HEK293 (cell line): ENCODE data around the gene NLRP2B.
"Not testable (repeated sequence)": the region's sequence is repeated elsewhere in the genome, so short reads cannot be mapped to it uniquely, and the experiment has no call there.

Experiments
- HOXC10 ChIP-seq: sonication (generic); formaldehyde crosslinking; IDR thresholded peaks from 2 replicates; pipeline ENCODE4 v1.8.1; 2023; ENCODE audit warnings: mild to moderate bottlenecking, missing genetic modification reagents
- MYNN ChIP-seq: fragments of 450-650 bp; formaldehyde crosslinking; IDR thresholded peaks from 2 replicates; pipeline ENCODE4 v1.5.1; 2016; ENCODE audit warnings: missing biosample characterization, missing genetic modification characterization, borderline replicate concordance
- SALL2 ChIP-seq: fragments of 450-650 bp; formaldehyde crosslinking; IDR thresholded peaks from 2 replicates; pipeline ENCODE4 v1.5.0; 2017; ENCODE audit warnings: missing biosample characterization, mild to moderate bottlenecking, missing genetic modification characterization, borderline replicate concordance
- YY1 ChIP-seq: fragments of 450-650 bp; formaldehyde crosslinking; IDR thresholded peaks from 2 replicates; pipeline ENCODE4 v1.5.1; 2018; ENCODE audit warnings: missing biosample characterization, missing genetic modification characterization
- ZBTB7A ChIP-seq: fragments of 450-650 bp; formaldehyde crosslinking; IDR thresholded peaks from 2 replicates; pipeline ENCODE4 v1.5.1; 2016; ENCODE audit warnings: low read depth, missing biosample characterization, missing genetic modification characterization
- ZFHX2 ChIP-seq: fragments of 450-650 bp; formaldehyde crosslinking; conservative IDR thresholded peaks from 2 replicates; pipeline ENCODE4 v1.5.1; 2016; ENCODE audit warnings: missing biosample characterization, missing genetic modification characterization
- ZNF184 ChIP-seq: fragments of 450-650 bp; IDR thresholded peaks from 2 replicates; pipeline ENCODE4 v1.5.1; 2018; ENCODE audit warnings: missing biosample characterization, mild to moderate bottlenecking, missing genetic modification characterization
- ZNF214 ChIP-seq: fragments of 450-650 bp; formaldehyde crosslinking; IDR thresholded peaks from 2 replicates; pipeline ENCODE4 v1.5.1; 2017; ENCODE audit warnings: missing biosample characterization, mild to moderate bottlenecking, missing genetic modification characterization, borderline replicate concordance
- ZNF324 ChIP-seq: fragments of 450-650 bp; formaldehyde crosslinking; IDR thresholded peaks from 2 replicates; pipeline ENCODE4 v1.5.1; 2016; ENCODE audit warnings: missing biosample characterization, missing genetic modification characterization
- ZNF350 ChIP-seq: fragments of 450-650 bp; formaldehyde crosslinking; IDR thresholded peaks from 2 replicates; pipeline ENCODE4 v1.5.0; 2017; ENCODE audit warnings: missing biosample characterization, mild to moderate bottlenecking, missing genetic modification characterization
- ZNF561 ChIP-seq: fragments of 450-650 bp; IDR thresholded peaks from 2 replicates; pipeline ENCODE4 v1.5.1; 2018; ENCODE audit warnings: missing biosample characterization, missing genetic modification characterization, borderline replicate concordance
- ZNF792 ChIP-seq: fragments of 450-650 bp; formaldehyde crosslinking; IDR thresholded peaks from 2 replicates; pipeline ENCODE4 v1.5.1; 2016; ENCODE audit warnings: missing biosample characterization, missing genetic modification characterization
- TF ChIP-seq, protein P1 (sequence below): fragments of 450-650 bp; formaldehyde crosslinking; IDR thresholded peaks from 2 replicates; pipeline ENCODE4 v1.5.1; 2016; ENCODE audit warnings: missing biosample characterization, missing genetic modification characterization
- TF ChIP-seq, protein P2 (sequence below): fragments of 450-650 bp; formaldehyde crosslinking; IDR thresholded peaks from 2 replicates; pipeline ENCODE4 v1.5.1; 2016; ENCODE audit warnings: missing biosample characterization, missing genetic modification characterization

DNA sequence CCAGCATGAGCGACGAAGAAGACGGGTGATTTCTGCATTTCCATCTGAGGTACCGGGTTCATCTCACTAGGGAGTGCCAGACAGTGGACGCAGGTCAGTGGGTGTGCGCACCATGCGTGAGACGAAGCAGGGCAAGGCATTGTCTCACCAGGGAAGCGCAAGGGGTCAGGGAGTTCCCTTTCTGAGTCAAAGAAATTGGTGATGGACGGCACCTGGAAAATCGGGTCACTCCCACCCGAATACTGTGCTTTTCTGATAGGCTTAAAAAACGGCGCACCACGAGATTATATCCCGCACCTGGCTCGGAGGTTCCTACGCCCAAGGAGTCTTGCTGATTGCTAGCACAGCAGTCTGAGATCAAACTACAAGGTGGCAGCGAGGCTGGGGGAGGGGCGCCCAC lies 50.6 kb downstream of the NLRP2B start:
- not testable (repeated sequence) for TF ChIP-seq ZFHX2 (tag by site-specific recombination); YY1 (tag by site-specific recombination); ZNF792 (tag by site-specific recombination); ZNF214 (tag by site-specific recombination); ZNF561 (tag by site-specific recombination); HOXC10 (CRISPR knock-in tag); MYNN (tag by site-specific recombination); ZNF324 (tag by site-specific recombination); ZNF350 (tag by site-specific recombination); SALL2 (tag by site-specific recombination); ZNF184; ZBTB7A (tag by site-specific recombination)
- TF ChIP-seq, protein P1, sequence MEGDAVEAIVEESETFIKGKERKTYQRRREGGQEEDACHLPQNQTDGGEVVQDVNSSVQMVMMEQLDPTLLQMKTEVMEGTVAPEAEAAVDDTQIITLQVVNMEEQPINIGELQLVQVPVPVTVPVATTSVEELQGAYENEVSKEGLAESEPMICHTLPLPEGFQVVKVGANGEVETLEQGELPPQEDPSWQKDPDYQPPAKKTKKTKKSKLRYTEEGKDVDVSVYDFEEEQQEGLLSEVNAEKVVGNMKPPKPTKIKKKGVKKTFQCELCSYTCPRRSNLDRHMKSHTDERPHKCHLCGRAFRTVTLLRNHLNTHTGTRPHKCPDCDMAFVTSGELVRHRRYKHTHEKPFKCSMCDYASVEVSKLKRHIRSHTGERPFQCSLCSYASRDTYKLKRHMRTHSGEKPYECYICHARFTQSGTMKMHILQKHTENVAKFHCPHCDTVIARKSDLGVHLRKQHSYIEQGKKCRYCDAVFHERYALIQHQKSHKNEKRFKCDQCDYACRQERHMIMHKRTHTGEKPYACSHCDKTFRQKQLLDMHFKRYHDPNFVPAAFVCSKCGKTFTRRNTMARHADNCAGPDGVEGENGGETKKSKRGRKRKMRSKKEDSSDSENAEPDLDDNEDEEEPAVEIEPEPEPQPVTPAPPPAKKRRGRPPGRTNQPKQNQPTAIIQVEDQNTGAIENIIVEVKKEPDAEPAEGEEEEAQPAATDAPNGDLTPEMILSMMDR (tag by site-specific recombination): not testable (repeated sequence)
- TF ChIP-seq, protein P2, sequence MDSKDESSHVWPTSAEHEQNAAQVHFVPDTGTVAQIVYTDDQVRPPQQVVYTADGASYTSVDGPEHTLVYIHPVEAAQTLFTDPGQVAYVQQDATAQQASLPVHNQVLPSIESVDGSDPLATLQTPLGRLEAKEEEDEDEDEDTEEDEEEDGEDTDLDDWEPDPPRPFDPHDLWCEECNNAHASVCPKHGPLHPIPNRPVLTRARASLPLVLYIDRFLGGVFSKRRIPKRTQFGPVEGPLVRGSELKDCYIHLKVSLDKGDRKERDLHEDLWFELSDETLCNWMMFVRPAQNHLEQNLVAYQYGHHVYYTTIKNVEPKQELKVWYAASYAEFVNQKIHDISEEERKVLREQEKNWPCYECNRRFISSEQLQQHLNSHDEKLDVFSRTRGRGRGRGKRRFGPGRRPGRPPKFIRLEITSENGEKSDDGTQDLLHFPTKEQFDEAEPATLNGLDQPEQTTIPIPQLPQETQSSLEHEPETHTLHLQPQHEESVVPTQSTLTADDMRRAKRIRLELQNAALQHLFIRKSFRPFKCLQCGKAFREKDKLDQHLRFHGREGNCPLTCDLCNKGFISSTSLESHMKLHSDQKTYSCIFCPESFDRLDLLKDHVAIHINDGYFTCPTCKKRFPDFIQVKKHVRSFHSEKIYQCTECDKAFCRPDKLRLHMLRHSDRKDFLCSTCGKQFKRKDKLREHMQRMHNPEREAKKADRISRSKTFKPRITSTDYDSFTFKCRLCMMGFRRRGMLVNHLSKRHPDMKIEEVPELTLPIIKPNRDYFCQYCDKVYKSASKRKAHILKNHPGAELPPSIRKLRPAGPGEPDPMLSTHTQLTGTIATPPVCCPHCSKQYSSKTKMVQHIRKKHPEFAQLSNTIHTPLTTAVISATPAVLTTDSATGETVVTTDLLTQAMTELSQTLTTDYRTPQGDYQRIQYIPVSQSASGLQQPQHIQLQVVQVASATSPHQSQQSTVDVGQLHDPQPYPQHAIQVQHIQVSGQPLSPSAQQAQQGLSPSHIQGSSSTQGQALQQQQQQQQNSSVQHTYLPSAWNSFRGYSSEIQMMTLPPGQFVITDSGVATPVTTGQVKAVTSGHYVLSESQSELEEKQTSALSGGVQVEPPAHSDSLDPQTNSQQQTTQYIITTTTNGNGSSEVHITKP (tag by site-specific recombination): not testable (repeated sequence)
